ENCODE results near the gene TMBIM1.

Gene TMBIM1

GRCh38 chr2:218292048-218293014 lies at the start of gene TMBIM1:
TSS of gene TMBIM1 (minus strand) at chr2:218292503. CDS start at chr2:218282141, 10,362 bp downstream.
- peak in 46 of 56 donors; percentile 17 to 88 (median 56) for DNase-seq

- no peak for DNase-seq
These were observed 49.1 kb upstream of the TMBIM1 start for GRCh38 chr2:218341381-218341780.

GRCh38 chr2:218340656-218341055 lies 48.4 kb upstream of the TMBIM1 start:
- no peak for DNase-seq

- DNase-seq: no peak
These were observed 42.2 kb upstream of the TMBIM1 start for GRCh38 chr2:218334531-218334930.

GRCh38 chr2:218332920-218333645 lies 40.8 kb upstream of the TMBIM1 start:
- peak in 3 of 56 donors; percentile 10 to 16 (median 14) for DNase-seq

GRCh38 chr2:218332288-218332687 lies 40.0 kb upstream of the TMBIM1 start:
- DNase-seq: no peak

GRCh38 chr2:218331745-218332144 lies 39.4 kb upstream of the TMBIM1 start:
- DNase-seq: no peak

GRCh38 chr2:218329826-218330593 lies 37.7 kb upstream of the TMBIM1 start:
- DNase-seq: peak in 13 of 56 donors; percentile 8 to 49 (median 26)

GRCh38 chr2:218329027-218329825 lies 36.9 kb upstream of the TMBIM1 start:
- no peak for DNase-seq

- DNase-seq: no peak
These were observed 36.0 kb upstream of the TMBIM1 start for GRCh38 chr2:218328294-218328693.

GRCh38 chr2:218327451-218328210 lies 35.3 kb upstream of the TMBIM1 start:
- DNase-seq: no peak

- DNase-seq: no peak
These were observed 34.0 kb upstream of the TMBIM1 start for GRCh38 chr2:218326315-218326714.

- DNase-seq: no peak
These were observed 33.4 kb upstream of the TMBIM1 start for GRCh38 chr2:218325566-218326160.

- DNase-seq: peak in 2 of 56 donors; percentile 8 to 13
These were observed 31.5 kb upstream of the TMBIM1 start for GRCh38 chr2:218323526-218324472.

- peak in 45 of 56 donors; percentile 13 to 83 (median 54) for DNase-seq
These were observed 30.6 kb upstream of the TMBIM1 start for GRCh38 chr2:218322768-218323525.

GRCh38 chr2:218320704-218321336 lies 28.5 kb upstream of the TMBIM1 start:
- no peak for DNase-seq

Data from nucleus accumbens (tissue), 56 donors.